ENCODE measurements around the gene PPFIA4.

The PPFIA4 gene

GRCh38 chr1:203041351-203041932, 15.2 kb downstream of the PPFIA4 start:
- no peak for TF ChIP-seq ZNF274 (IDR thresholded peaks at IDR 0.05; ENCODE audit: low read depth, low read length)
- no peak overlapping the region for H3K4me3 ChIP-seq (ENCODE audit: low read length)

- H3K4me3 ChIP-seq (ENCODE audit: low read length), result no peak overlapping the region
- TF ChIP-seq ZNF274 (IDR thresholded peaks at IDR 0.05; ENCODE audit: low read depth, low read length), result no peak
Observed at GRCh38 chr1:203043830-203044545, 17.7 kb downstream of the PPFIA4 start.

- H3K4me3 ChIP-seq (ENCODE audit: low read length), result no peak overlapping the region
- no peak for TF ChIP-seq ZNF274 (IDR thresholded peaks at IDR 0.05; ENCODE audit: low read depth, low read length)
Observed at GRCh38 chr1:203044546-203045250, 18.4 kb downstream of the PPFIA4 start.

GRCh38 chr1:203045336-203045735, 19.0 kb downstream of the PPFIA4 start:
- no peak for TF ChIP-seq ZNF274 (IDR thresholded peaks at IDR 0.05; ENCODE audit: low read depth, low read length)

GRCh38 chr1:203045821-203046594, 19.7 kb downstream of the PPFIA4 start:
- TF ChIP-seq ZNF274 (IDR thresholded peaks at IDR 0.05; ENCODE audit: low read depth, low read length), result no peak

More at GRCh38 chr1:203045336-203045735, 19.0 kb downstream of the PPFIA4 start:
- no peak overlapping the region for H3K4me3 ChIP-seq (ENCODE audit: low read length)

GRCh38 chr1:203046984-203047630, 20.8 kb downstream of the PPFIA4 start:
- no peak for TF ChIP-seq ZNF274 (IDR thresholded peaks at IDR 0.05; ENCODE audit: low read depth, low read length)
- H3K4me3 ChIP-seq (ENCODE audit: low read length), result no peak overlapping the region

More at GRCh38 chr1:203045821-203046594, 19.7 kb downstream of the PPFIA4 start:
- H3K4me3 ChIP-seq (ENCODE audit: low read length), result no peak overlapping the region

GRCh38 chr1:203048086-203048485, 21.8 kb downstream of the PPFIA4 start:
- no peak for TF ChIP-seq ZNF274 (IDR thresholded peaks at IDR 0.05; ENCODE audit: low read depth, low read length)
- H3K4me3 ChIP-seq (ENCODE audit: low read length), result no peak overlapping the region

GRCh38 chr1:203048555-203049051, 22.3 kb downstream of the PPFIA4 start:
- no peak overlapping the region for H3K4me3 ChIP-seq (ENCODE audit: low read length)
- no peak for TF ChIP-seq ZNF274 (IDR thresholded peaks at IDR 0.05; ENCODE audit: low read depth, low read length)

- H3K4me3 ChIP-seq (ENCODE audit: low read length), result no peak overlapping the region
- no peak for TF ChIP-seq ZNF274 (IDR thresholded peaks at IDR 0.05; ENCODE audit: low read depth, low read length)
Observed at GRCh38 chr1:203049077-203049476, 22.8 kb downstream of the PPFIA4 start.

GRCh38 chr1:203049576-203050180, 23.4 kb downstream of the PPFIA4 start:
- no peak for TF ChIP-seq ZNF274 (IDR thresholded peaks at IDR 0.05; ENCODE audit: low read depth, low read length)
- no peak overlapping the region for H3K4me3 ChIP-seq (ENCODE audit: low read length)

- no peak overlapping the region for H3K4me3 ChIP-seq (ENCODE audit: low read length)
- TF ChIP-seq ZNF274 (IDR thresholded peaks at IDR 0.05; ENCODE audit: low read depth, low read length), result no peak
Observed at GRCh38 chr1:203050826-203051225, 24.5 kb downstream of the PPFIA4 start.

- H3K4me3 ChIP-seq (ENCODE audit: low read length), result no peak overlapping the region
- no peak for TF ChIP-seq ZNF274 (IDR thresholded peaks at IDR 0.05; ENCODE audit: low read depth, low read length)
Observed at GRCh38 chr1:203051841-203052324, 25.6 kb downstream of the PPFIA4 start.

GRCh38 chr1:203052601-203053000, 26.3 kb downstream of the PPFIA4 start:
- H3K4me3 ChIP-seq (ENCODE audit: low read length), result no peak overlapping the region
- no peak for TF ChIP-seq ZNF274 (IDR thresholded peaks at IDR 0.05; ENCODE audit: low read depth, low read length)
